ENCODE data around the gene USP12. TPM values are rescaled to one million over a fixed set of nuclear protein-coding genes. Genes with fewer than 3 reads are reported as not detected.

The USP12 gene
- total and polyA plus RNA-seq, 2 experiments from 2014 or later: 18.4 to 39.3 TPM

GRCh38 chr13:27151798-27152599 is 19.6 kb downstream of the USP12 start (continued):
- TF ChIP-seq ZNF462 (CRISPR knock-in tag; IDR thresholded peaks at IDR 0.05): no peak

DNA sequence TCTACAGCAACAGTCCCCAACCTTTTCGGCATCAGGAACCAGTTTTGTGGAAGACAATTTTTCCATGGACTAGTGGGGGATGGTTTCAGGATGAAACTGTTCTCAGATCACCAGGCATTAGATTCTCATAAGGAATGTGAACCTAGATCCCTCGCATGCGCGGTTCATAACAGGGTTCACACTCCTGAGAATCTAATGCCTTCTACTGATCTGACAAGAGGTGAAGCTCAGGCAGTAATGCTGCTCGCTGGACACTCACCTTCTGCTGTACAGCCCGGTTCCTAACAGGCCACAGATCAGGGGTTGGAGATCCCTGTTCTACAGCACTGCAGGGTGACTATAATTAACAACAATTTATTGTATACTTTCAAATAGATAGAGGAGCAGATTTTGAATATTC is 21.9 kb downstream of the USP12 start:
- Histone ChIP-seq H3K27ac (ENCODE audit: low read depth) (no peak overlapping the region), H3K27me3 (ENCODE audit: insufficient read depth) (no peaks in the 10 kb centered on the region), H2AFZ (no peak overlapping the region), H3K4me1 (ENCODE audit: insufficient read depth) (peaks cover 13% of the 10 kb centered on the region; the same call in 1 of the 2 replicates), H3K4me3 (no peak overlapping the region), H4K20me1 (replicated peaks; ENCODE audit: insufficient read depth) (peaks cover 30% of the 10 kb centered on the region), H3K79me2 (replicated peaks; ENCODE audit: insufficient read depth) (peaks cover 100% of the 10 kb centered on the region), H3K36me3 (ENCODE audit: insufficient read depth) (no peaks in the 10 kb centered on the region), H3F3A (replicated peaks; ENCODE audit: low read depth) (no peaks in the 10 kb centered on the region), H3K9me2 (ENCODE audit: insufficient read depth) (no peaks in the 10 kb centered on the region), H3K4me2 (no peak overlapping the region)
- Mint-ChIP-seq H3K27ac (no peak overlapping the region), H3K9me3 (no peaks in the 10 kb centered on the region), H3K4me1 (peaks cover 15% of the 10 kb centered on the region), H3K4me3 (no peak overlapping the region), H3K27me3 (ENCODE audit: insufficient read depth, low read depth, poor library complexity) (peaks cover 2% of the 10 kb centered on the region), H3K36me3 (ENCODE audit: low read depth) (0 out of 3 replicates have a peak, but pooled peaks cover 4% of the 10 kb centered on the region)
- ATAC-seq (no peak), DNase-seq (ENCODE audit: low spot score) (no peak)
- TF ChIP-seq ZNF114 (CRISPR knock-in tag; IDR thresholded peaks at IDR 0.05) (no peak), CREB1 (CRISPR knock-in tag; IDR thresholded peaks at IDR 0.05; ENCODE audit: low read depth) (no peak), POLR2AphosphoS5 (IDR thresholded peaks at IDR 0.05; ENCODE audit: low read depth) (no peak), EZH2phosphoT487 (IDR thresholded peaks at IDR 0.05; ENCODE audit: unreplicated experiment) (no peak), CTCF (conservative IDR thresholded peaks at IDR 0.05; ENCODE audit: low read depth in 2 of 2) (no peak), JUNB (IDR thresholded peaks at IDR 0.05; ENCODE audit: unreplicated experiment) (no peak)
- TF ChIP-seq, protein P1, sequence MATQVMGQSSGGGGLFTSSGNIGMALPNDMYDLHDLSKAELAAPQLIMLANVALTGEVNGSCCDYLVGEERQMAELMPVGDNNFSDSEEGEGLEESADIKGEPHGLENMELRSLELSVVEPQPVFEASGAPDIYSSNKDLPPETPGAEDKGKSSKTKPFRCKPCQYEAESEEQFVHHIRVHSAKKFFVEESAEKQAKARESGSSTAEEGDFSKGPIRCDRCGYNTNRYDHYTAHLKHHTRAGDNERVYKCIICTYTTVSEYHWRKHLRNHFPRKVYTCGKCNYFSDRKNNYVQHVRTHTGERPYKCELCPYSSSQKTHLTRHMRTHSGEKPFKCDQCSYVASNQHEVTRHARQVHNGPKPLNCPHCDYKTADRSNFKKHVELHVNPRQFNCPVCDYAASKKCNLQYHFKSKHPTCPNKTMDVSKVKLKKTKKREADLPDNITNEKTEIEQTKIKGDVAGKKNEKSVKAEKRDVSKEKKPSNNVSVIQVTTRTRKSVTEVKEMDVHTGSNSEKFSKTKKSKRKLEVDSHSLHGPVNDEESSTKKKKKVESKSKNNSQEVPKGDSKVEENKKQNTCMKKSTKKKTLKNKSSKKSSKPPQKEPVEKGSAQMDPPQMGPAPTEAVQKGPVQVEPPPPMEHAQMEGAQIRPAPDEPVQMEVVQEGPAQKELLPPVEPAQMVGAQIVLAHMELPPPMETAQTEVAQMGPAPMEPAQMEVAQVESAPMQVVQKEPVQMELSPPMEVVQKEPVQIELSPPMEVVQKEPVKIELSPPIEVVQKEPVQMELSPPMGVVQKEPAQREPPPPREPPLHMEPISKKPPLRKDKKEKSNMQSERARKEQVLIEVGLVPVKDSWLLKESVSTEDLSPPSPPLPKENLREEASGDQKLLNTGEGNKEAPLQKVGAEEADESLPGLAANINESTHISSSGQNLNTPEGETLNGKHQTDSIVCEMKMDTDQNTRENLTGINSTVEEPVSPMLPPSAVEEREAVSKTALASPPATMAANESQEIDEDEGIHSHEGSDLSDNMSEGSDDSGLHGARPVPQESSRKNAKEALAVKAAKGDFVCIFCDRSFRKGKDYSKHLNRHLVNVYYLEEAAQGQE (IDR thresholded peaks at IDR 0.05; ENCODE audit: unreplicated experiment): no peak

All from GM23338 (cell line).